Measurements from ENCODE around the gene DLG2. TPM values are rescaled to one million over a fixed set of nuclear protein-coding genes. Genes with fewer than 3 reads are reported as not detected.

Gene DLG2
- total and polyA plus RNA-seq, 2 donors (not counting 3 experiments of a cell fraction or from before 2014, with no cell fraction given), result 0.15 to 1.1 TPM

DNA sequence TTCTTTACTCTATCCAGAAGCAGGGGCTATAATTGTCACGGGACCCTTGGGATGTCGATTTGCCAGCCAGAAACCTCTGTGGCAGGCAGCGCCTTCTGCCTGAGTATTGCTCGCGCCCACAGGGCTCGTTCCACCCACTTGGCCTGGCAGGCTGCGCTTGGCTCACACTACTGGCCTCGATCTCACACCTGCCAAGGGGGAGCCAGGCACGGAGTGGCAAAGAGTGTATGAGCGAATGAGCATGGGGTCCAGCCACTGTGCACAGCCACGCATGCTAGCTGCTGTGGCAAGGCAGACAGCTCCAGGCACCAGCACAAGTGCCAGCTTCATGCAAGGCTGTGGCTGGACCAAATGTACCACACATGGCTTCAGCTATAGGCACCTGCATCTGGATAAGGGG, 599.8 kb downstream of the DLG2 start:
- dilution Hi-C loops (cut with MboI; ENCODE audit: extremely low pct_ligation_motif_present, low sequenced_read_pairs), result no loop called here
- Histone ChIP-seq H2AFZ (ENCODE audit: low read depth, low read length) (no peak overlapping the region), H3K4me1 (ENCODE audit: control insufficient read depth, extremely low read depth, insufficient read depth, low read length) (no peaks in the 10 kb centered on the region), H3K36me3 (ENCODE audit: control insufficient read depth in 2 of 2, extremely low read depth in 1 of 2, insufficient read depth in 2 of 2, low read length in 2 of 2) (no peaks in the 10 kb centered on the region), H4K20me1 (replicated peaks; ENCODE audit: control insufficient read depth, extremely low read depth, insufficient read depth, low read length) (no peaks in the 10 kb centered on the region), H3K79me2 (ENCODE audit: control insufficient read depth, insufficient read depth, low read length) (no peaks in the 10 kb centered on the region), H3K4me3 (replicated peaks in 1 of 3; ENCODE audit: insufficient read depth in 1 of 3, low read depth in 1 of 3, low read length in 3 of 3) (no peak overlapping the region), H3K9ac (replicated peaks; ENCODE audit: extremely low read depth, insufficient read depth, low read length) (no peak overlapping the region), H3K4me2 (ENCODE audit: insufficient read depth, low read length) (no peak overlapping the region), H3K9me3 (replicated peaks; ENCODE audit: control insufficient read depth, insufficient read depth, low read length) (peaks cover 8% of the 10 kb centered on the region), H3K27me3 (ENCODE audit: control insufficient read depth in 2 of 2, insufficient read depth in 2 of 2, low read length in 2 of 2) (no peaks in the 10 kb centered on the region), H3K27ac (ENCODE audit: insufficient read depth, low read depth, low read length) (no peak overlapping the region), H3K9me1 (replicated peaks; ENCODE audit: control insufficient read depth, extremely low read depth, insufficient read depth, low read length) (no peaks in the 10 kb centered on the region)
- FAIRE-seq, result no peak
- ChIA-PET POLR2A (no interaction called here), CTCF (no interaction called here)
- DNase-seq (ENCODE audit: low read depth, low spot score), result no peak
- TF ChIP-seq MYC (IDR thresholded peaks at IDR 0.05; ENCODE audit: low read depth, low read length), result no peak
- TF ChIP-seq EZH2 (IDR thresholded peaks at IDR 0.05; ENCODE audit: borderline replicate concordance, low read depth, low read length, severe bottlenecking), result no peak
- no peak for TF ChIP-seq JUN (IDR thresholded peaks at IDR 0.05; ENCODE audit: borderline replicate concordance, insufficient read depth, insufficient read length, low read depth)
- TF ChIP-seq POLR2AphosphoS5 (IDR thresholded peaks at IDR 0.05; ENCODE audit: insufficient read depth, low read depth, low read length), result no peak
- TF ChIP-seq, protein P1, sequence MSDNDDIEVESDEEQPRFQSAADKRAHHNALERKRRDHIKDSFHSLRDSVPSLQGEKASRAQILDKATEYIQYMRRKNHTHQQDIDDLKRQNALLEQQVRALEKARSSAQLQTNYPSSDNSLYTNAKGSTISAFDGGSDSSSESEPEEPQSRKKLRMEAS (IDR thresholded peaks at IDR 0.05; ENCODE audit: insufficient read depth, insufficient read length), result no peak
- TF ChIP-seq, protein P2, sequence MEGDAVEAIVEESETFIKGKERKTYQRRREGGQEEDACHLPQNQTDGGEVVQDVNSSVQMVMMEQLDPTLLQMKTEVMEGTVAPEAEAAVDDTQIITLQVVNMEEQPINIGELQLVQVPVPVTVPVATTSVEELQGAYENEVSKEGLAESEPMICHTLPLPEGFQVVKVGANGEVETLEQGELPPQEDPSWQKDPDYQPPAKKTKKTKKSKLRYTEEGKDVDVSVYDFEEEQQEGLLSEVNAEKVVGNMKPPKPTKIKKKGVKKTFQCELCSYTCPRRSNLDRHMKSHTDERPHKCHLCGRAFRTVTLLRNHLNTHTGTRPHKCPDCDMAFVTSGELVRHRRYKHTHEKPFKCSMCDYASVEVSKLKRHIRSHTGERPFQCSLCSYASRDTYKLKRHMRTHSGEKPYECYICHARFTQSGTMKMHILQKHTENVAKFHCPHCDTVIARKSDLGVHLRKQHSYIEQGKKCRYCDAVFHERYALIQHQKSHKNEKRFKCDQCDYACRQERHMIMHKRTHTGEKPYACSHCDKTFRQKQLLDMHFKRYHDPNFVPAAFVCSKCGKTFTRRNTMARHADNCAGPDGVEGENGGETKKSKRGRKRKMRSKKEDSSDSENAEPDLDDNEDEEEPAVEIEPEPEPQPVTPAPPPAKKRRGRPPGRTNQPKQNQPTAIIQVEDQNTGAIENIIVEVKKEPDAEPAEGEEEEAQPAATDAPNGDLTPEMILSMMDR (IDR thresholded peaks at IDR 0.05; ENCODE audit: extremely low read depth in 1 of 2, insufficient read depth in 1 of 2, low read depth in 1 of 2, low read length in 2 of 2), result no peak
- no peak for TF ChIP-seq FOS (IDR thresholded peaks at IDR 0.05; ENCODE audit: borderline replicate concordance, insufficient read depth, low read length)
- TF ChIP-seq GATA2 (IDR thresholded peaks at IDR 0.05; ENCODE audit: insufficient read depth, insufficient read length, low read depth, low read length), result no peak
- no peak for TF ChIP-seq POLR2A (IDR thresholded peaks at IDR 0.05; ENCODE audit: low read depth, low read length)
- intact Hi-C loops (cut with micrococcal nuclease), result no loop called here
- no TSS peak for BruUV-seq (replicated peaks)
